ENCODE results near the gene RPS24.
"Not testable (repeated sequence)": the region's sequence is repeated elsewhere in the genome, so short reads cannot be mapped to it uniquely, and the experiment has no call there.

The RPS24 gene

GRCh38 chr10:78033637-78034470, at the start of gene RPS24:
Gene RPS24 (plus strand): TSS chr10:78033863. CDS start chr10:78033902, 39 bp downstream.
- DNase-seq, result peak; percentile 99

- no peak for DNase-seq
Measured at GRCh38 chr10:77984986-77985385, 48.7 kb upstream of the RPS24 start.

DNA sequence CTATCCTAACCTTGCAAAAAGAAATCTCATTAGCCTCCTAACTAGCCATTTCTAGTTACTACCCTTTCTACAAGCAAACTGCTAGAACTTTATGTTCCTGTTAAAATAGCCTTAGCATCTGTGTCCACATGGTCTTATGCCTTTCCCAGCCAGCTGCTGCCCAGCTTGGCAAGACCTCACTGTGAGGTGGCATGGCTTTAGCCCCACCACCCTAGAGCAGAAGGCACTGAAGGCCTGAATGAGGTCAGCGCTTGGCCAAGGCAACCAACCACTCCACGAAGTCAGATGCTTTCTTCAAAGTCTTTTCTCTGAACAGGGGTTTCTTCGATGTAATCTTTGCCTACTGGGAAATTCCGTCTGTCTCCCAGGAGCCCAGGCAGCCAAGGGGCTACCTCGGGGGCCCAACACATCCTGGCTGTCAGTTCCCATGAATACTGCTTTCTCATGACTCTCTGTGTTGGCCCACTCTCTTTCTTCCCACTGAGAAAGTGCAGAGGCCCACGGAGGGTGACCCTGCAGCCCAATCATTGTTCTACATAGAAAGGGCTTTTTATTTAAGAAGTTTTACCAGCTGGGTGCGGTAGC, 45.9 kb upstream of the RPS24 start:
- no peak for DNase-seq

DNA sequence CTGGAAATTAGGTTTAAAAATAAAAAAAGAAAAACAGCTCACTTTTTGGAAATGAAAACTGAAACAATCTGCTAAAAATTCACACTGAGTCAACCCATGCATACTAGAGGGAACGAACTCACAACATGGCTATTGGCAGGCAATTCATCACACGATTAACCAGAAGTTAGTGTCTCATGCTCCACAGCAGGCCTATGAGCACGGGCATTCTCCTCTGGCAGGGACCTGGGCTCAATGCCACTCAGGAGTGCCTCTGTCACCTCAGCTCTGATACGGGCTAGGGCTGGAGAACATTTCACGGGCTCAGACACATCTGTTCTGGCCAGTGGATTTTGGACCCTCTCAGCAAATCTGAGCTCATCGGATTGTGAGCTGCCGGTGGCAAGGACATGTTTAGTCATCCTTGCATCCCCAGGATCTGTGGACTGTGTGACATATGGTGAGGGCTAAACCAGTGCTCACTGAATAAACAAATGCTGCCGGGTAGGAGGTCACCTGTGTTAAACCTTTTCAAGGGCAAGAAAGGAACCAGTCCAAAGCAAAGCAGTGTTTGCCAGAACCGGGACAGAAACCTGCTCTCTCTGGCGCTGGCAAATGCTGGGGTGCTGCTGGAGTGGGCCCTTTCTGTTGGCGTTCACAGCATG, 44.5 kb upstream of the RPS24 start:
- no peak for DNase-seq

DNA sequence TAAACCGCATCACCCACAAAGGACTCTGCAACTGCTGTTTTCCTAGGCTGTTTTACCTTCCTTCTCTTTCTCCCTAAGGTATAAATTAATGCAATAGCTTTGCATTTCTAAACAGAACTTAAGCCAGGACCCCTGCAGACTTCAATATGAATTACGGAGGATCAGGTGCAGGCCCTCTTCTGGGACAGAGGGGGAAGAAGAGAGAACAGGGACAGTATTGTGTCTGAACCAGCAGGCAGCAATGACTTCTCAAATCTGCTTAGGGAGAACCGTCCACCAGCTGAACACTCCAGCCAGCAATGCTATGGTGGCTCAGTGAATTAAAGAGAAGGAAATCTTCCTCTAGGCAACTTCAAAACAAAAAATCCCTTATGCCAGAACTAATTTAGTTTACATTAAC, 40.0 kb upstream of the RPS24 start:
- DNase-seq, result no peak

- DNase-seq, result not testable (repeated sequence)
Measured at GRCh38 chr10:77998780-77999179, 34.9 kb upstream of the RPS24 start.

GRCh38 chr10:78000206-78000605, 33.5 kb upstream of the RPS24 start:
- DNase-seq, result no peak

- DNase-seq, result no peak
Measured at GRCh38 chr10:78000956-78001472, 32.6 kb upstream of the RPS24 start.

DNA sequence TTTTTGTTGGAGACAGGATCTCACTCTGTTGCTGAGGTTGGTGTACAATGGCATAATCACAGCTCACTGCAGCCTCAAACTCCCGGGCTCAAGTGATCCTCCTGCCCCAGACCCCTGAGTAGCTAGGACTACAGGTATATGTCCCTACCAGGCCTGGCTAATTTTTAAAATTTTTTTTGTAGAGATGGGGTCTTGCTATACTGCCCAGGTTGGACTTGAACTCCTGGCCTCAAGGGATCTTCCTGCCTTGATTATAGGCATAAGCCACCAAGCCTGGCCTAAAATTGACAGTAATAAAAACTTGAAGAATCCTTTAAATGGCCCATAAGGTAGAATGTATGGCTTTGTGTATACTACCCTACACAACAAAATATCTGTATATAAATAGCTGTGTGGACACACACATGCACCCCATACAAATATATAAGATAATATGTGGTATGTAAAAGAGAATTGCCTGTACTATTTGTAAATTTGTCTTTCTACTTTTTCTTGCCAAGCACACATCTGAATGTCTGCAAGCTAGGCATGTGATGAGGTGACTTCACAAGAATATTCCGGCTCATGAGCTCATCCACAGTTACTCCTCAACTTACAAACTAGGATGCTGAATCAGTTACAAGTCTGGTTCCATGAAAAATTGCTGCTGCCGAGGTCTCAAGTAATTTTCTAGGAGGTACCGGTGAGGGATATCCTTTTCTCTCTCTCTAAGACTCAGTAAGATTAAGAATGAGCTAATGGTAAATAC, 30.9 kb upstream of the RPS24 start:
- DNase-seq, result no peak

DNA sequence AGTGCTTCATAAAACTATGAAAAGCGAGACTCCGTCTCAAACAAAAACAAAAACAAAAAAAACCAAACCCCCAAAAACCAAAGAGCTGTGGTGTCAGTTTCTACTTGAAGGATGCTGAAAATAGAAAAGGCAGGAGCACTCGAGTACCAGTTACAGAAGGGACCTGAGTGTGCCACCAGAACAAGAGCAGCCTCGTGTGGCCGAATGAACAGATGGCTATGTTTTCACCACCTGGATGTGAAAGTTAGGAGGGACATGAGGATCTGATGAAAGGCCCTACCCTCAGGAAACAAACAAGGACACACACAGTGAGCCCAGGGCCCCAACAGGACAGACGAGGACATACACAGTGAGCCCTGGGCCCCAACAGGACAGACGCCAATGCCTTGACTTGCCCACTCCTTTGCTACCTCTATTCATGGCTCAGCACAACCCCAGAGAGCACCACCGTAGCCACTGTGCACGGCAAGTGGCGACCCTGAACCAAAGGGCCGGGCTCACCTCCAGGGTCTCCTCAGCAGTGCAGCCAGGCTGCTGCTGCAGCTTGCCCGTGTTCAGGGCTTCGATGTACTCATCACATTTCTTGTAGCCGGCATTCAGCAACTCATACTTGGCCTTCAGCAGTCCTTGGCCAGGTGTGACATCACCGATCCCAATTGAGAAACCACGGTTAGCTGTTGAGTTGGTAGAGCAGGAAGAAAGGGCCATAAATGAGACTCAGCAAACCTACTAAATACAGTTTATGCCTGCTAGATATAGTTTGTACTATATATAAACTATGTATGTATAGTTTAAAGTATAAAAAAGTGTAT, 29.2 kb upstream of the RPS24 start:
- no peak for DNase-seq

DNA sequence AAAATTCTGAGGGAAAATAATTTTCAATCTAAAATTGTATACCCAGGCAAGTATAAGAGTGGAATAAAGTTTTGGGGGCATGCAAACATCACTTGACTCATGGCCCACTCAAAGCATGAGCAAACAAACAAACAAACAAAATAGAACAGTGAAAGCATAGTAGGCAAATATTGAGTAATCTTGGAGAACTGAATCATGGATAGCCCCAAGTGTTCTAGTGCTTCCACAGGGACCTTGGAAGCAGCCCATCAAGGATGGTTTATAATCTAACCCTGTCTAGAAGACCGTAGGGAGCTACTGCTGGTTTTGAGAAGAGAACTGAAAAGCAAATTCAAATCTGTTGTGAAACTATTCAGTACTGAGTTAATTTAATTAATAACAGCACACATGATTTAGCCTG, 26.5 kb upstream of the RPS24 start:
- no peak for DNase-seq

DNA sequence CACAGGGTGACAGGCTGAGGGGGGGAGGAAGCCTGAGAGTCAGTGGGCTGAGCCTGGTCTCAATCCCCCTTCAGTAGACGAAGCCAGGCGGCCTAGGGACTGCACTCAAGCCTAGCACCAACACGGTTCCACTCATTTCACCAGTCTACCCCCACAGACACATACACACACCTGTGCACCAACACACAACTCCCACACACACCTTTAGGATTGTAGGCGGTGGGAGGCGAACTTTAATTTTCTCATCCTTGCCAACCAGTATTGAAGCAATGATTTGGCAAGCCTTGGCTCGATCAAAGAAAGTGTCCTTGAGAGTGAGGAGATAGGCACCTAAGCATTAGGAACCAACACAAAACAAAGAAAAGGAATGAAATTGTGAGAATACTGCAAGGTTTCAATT, 24.0 kb upstream of the RPS24 start:
- DNase-seq, result no peak

- DNase-seq, result no peak
Measured at GRCh38 chr10:78010278-78010677, 23.4 kb upstream of the RPS24 start.

GRCh38 chr10:78011065-78011464, 22.6 kb upstream of the RPS24 start:
- DNase-seq, result no peak

- DNase-seq, result no peak
Measured at GRCh38 chr10:78013564-78013963, 20.1 kb upstream of the RPS24 start.

DNA sequence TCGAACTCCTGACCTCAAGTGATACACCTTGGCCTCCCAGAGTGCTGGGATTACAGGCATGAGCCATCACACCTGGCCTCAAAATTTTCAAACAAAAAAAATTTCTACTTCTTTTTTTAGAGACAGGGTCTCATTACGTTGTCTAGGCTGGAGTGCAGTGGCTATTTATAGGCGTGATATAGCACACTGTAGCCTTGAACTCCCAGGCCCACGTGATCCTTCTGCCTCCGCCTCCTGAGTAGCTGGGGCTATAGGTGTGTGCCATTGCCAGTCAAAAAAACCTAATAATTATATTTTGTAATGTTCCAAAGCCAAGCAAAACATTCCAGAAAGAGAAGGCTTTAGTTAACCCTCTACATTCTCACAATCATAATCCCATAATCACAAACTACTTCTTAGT, 18.1 kb upstream of the RPS24 start:
- no peak for DNase-seq

DNA sequence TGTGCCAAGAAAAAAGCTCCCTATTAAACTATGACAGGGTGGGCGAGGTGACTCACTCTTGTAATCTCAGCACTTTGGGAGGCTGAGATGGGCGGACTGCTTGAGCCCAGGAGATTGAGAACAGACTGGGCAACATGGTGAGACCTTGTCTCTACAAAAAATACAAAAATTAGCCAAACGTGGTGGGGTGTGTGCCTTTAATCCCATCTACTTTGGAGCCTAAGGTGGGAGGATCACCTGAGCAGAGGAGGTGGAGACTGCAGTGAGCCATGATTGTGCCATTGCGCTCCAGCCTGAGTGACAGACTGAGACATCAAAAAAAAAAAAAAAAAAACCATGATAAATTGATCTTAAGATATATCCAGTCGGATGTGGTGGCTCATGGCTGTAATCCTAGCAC, 15.8 kb upstream of the RPS24 start:
- no peak for DNase-seq

DNA sequence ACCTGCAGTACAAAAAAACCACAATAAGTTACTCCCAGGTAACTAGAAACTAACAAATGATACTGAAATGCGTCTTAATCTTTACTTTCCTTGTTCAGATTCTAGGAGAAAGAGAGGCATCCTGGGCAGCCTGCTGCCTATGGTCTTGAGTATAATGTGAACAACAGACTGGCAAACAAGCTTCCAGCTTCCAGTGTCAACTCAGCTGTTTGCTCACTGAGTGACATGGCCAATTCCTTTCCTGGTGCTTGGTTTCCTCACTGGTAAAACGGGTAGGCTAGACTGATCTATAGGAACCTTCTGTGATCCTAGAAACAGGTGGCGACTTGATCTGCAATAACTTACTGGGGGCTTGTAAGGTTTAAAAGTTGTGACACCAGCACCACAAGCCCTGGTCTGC, 14.4 kb upstream of the RPS24 start:
- DNase-seq, result no peak

DNA sequence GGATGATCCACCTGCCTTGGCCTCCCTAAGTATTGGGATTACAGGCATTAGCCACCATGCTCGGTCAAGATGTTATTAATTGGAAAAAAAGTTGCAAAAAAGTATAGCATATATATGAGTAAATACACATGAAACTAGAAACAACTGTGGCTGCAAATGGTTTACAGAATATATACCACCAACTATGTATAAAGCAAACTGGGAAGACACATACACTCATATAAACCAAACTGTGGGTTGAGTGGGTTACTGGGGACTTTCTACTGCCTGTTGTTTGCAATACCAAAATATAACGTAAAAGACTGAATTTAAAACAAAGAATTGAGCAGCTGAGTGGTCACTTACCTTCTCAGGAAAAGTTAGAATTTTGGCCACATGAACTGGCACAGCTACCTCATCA, 12.5 kb upstream of the RPS24 start:
- no peak for DNase-seq

GRCh38 chr10:78023741-78024140, 9.9 kb upstream of the RPS24 start:
- DNase-seq, result no peak

- no peak for DNase-seq
Measured at GRCh38 chr10:78025685-78026364, 7.8 kb upstream of the RPS24 start.
